T-helper 9 cell (primary cell): ENCODE results near the gene CLPTM1.
"Not testable (repeated sequence)": the region's sequence is repeated elsewhere in the genome, so short reads cannot be mapped to it uniquely, and the experiment has no call there.

Experiments used
- DNase-seq: peaks from one replicate; pipeline ENCODE4 v3.0.0-alpha.2; 2020

The CLPTM1 gene

GRCh38 chr19:44943801-44944249, 11.4 kb upstream of the CLPTM1 start:
- DNase-seq: no peak

GRCh38 chr19:44947041-44947581, 8.1 kb upstream of the CLPTM1 start:
- no peak for DNase-seq

- DNase-seq: no peak
These were observed 6.9 kb upstream of the CLPTM1 start for GRCh38 chr19:44948237-44948636.

- no peak for DNase-seq
These were observed 6.3 kb upstream of the CLPTM1 start for GRCh38 chr19:44948763-44949374.

GRCh38 chr19:44949550-44949949, 5.6 kb upstream of the CLPTM1 start:
- DNase-seq: no peak

GRCh38 chr19:44951179-44952159, 3.7 kb upstream of the CLPTM1 start:
- DNase-seq: peak; percentile 51

- no peak for DNase-seq
These were observed 917 bp upstream of the CLPTM1 start for GRCh38 chr19:44954278-44954648.

- no peak for DNase-seq
These were observed 592 bp downstream of the CLPTM1 start for GRCh38 chr19:44955505-44956439.

GRCh38 chr19:44957526-44957925, 2.3 kb downstream of the CLPTM1 start:
- DNase-seq: no peak

GRCh38 chr19:44958090-44958489, 2.9 kb downstream of the CLPTM1 start:
- no peak for DNase-seq

- no peak for DNase-seq
These were observed 4.5 kb downstream of the CLPTM1 start for GRCh38 chr19:44959691-44960090.

- no peak for DNase-seq
These were observed 5.9 kb downstream of the CLPTM1 start for GRCh38 chr19:44960906-44961728.

GRCh38 chr19:44961821-44962220, 6.6 kb downstream of the CLPTM1 start:
- DNase-seq: no peak

GRCh38 chr19:44968118-44968517, 12.9 kb downstream of the CLPTM1 start:
- DNase-seq: no peak

- DNase-seq: no peak
These were observed 13.5 kb downstream of the CLPTM1 start for GRCh38 chr19:44968670-44969069.

GRCh38 chr19:44969437-44969836, 14.3 kb downstream of the CLPTM1 start:
- no peak for DNase-seq

- not testable (repeated sequence) for DNase-seq
These were observed 16.3 kb downstream of the CLPTM1 start for GRCh38 chr19:44971451-44971850.

- DNase-seq: no peak
These were observed 17.6 kb downstream of the CLPTM1 start for GRCh38 chr19:44972802-44973201.

- no peak for DNase-seq
These were observed 19.0 kb downstream of the CLPTM1 start for GRCh38 chr19:44973982-44974735.

GRCh38 chr19:44974857-44975256, 19.7 kb downstream of the CLPTM1 start:
- DNase-seq: no peak

- no peak for DNase-seq
These were observed 20.3 kb downstream of the CLPTM1 start for GRCh38 chr19:44975444-44975843.
